ENCODE measurements around the gene CARMIL1.

CARMIL1 gene

GRCh38 chr6:25535632-25536225 is 256.6 kb downstream of the CARMIL1 start:
- no peak for FAIRE-seq

DNA sequence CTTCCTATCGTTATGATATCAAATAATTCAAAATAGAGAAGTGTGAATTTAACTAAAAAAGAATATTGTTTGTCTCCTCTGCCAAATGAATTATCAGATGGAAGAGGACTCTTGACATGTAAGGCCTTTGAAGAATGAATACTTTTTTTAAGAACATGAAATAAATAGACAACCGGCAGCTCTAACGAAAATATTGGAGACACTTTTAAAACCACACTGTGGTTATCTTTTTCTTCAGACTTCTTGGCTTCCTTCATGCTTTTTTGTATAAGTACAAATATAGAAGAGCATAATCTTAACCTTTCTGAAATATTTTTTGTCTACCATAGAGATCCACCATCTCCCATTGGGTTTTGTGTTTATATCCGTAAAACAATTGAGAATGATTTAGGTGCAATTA is 257.6 kb downstream of the CARMIL1 start:
- no peak for FAIRE-seq

DNA sequence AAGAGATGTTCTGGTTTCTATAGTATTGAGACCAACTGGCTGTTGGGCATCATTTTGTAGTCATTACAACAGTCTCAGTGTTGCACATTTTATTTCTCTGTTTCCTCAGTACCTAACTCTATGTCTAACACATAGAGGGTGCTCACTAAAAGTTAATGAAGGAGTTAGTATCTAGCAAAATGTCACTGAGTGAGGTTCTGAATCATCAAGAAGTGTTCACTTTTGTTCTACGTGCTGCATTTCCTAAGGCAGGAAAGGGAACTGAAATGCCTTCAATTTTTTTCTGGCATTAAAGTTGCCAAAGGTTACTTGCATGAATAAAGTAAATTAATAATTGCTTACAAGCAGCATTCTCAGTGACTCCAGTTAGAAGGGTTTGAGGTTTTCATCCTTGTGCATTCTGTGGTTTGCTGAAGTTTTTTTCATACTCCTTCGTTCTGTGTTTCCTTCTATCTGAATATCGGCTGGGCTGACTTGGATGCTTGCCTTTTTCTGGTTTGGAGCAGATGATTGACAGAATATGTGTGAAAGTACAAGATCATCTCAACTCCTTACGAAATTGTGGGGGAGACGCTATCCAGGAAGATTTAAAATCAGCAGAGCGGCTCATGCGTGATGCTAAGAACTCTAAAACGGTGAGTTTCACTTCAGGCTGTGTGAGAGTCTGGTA is 258.3 kb downstream of the CARMIL1 start:
- FAIRE-seq, result no peak

DNA sequence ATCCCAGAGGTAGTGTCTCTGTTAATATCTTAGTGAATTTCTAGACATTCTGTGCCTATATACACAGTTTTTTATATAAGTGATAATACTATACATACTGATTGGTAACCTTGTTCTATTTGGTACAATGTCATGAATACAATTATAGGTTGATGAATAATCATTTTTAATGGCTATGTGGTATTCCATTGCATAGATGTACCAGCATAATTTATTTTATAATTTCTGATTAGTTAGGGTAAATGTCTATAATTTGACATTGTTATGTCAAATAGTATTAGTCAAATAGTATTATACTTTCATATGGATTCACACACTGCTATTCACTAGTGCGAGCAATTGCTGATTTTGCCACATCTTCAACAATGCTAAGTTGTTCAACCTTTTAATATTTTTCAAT is 262.1 kb downstream of the CARMIL1 start:
- FAIRE-seq, result no peak

- FAIRE-seq, result no peak
Observed at GRCh38 chr6:25542984-25543910, 264.1 kb downstream of the CARMIL1 start.

DNA sequence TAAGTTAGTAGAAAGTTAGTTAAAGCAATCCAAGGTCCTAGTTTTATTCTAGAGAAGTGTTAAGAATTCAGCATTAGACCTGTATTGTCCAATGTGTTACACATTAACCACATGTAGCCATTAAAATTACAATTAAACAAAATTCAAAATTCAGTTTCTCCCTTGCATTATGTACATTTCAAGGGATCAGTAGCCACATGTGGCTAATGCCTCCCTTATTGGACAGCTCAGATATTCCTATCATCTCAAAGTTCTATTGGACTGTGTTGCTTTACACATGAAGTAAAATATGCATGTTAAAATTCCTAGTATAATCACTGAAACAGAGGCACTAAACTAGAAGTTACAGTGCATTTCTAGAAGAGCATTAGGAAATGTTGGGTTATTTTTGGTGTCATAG is 265.7 kb downstream of the CARMIL1 start:
- no peak for FAIRE-seq

DNA sequence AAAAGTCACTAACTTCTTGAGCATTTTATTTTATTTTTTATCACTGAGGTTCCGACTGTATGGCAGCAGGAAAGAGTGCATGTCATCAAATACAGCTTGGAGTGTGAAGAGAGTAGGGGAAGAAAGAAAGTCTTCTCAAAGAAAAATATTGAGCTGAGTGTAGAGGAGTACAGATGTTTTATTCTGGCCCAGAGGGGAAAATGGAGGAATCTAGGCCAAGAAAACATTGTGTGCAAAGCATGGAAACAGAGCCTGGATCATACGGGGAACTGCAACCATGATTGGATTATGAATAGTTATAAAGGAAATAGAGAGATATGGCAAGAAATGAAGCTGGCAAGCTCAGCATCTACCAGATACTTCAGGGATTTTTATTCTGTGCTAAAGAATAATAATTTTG is 268.6 kb downstream of the CARMIL1 start:
- no peak for FAIRE-seq

DNA sequence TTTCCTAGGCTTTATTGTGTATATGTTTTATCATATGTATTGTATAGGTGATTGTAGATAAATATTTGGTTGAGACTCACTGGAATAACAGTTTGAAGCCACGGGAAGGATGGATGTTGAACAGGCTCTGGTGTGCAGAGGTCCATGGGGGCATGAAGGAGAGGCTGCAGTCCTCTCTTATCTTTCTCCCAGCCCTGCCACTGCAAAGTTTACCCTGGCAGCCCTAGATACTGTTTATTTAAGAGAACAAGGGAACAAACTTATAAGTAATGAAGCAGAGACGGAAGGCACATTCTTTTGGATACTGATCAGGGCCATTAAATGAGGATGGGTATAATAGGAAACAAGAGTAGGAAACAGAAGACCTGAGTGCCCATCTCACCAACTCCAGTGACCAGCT is 269.3 kb downstream of the CARMIL1 start:
- no peak for FAIRE-seq

DNA sequence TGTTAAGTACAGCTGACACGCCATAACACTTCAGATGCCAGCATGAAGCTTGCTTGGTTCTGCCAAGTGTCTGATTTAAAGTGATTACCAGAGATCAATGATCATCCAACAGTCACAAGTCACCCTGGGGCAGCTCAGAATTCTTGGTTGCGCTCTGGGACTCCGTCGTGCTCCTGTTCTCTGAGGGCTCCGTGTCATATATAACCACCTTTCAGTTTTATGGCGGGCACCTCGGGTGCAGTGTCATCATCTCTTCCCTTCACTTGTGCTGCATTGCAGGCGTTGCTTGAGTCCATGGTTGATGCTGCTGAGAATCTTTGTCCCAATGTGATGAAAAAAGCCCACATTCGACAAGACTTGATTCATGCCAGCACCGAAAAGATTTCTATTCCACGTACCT is 271.5 kb downstream of the CARMIL1 start:
- FAIRE-seq, result no peak

DNA sequence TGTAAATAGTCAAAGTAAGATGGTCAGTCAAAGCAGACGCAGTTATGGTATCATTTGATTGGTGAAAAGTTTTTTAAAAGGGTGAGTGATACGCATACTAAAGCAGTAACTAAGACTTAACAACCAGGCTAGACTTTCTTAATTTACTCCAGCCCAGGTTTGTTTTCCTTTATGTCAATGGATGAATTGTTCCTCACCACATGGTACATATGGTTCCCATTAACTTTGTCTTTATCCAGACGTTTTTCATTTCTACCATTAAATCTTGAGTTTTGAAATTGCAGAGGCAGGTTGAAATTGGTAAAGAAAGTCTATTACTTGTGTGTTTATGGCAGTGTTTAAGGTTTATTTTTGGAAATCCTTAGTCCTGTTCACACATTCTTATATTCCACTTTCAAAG is 274.3 kb downstream of the CARMIL1 start:
- no peak for FAIRE-seq

- no peak for FAIRE-seq
Observed at GRCh38 chr6:25555188-25555587, 276.0 kb downstream of the CARMIL1 start.

DNA sequence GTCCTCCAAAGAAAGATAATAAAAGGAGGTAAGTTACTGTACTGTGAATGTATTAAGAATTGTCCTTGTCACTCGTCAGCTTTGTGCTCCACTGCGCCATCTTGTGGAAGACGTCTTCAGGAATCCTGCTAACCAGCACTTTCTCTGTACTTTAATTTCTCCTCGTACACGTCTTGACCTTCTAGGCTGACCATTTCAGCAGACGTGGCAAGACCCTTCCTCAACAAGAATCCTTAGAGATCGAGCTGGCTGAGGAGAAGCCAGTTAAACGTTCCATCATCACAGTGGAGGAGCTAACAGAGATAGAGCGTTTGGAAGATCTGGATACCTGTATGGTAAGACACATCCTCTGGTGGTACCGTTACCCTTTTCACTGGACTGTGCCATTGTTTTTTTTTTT is 277.3 kb downstream of the CARMIL1 start:
- peak; percentile 63 for FAIRE-seq

DNA sequence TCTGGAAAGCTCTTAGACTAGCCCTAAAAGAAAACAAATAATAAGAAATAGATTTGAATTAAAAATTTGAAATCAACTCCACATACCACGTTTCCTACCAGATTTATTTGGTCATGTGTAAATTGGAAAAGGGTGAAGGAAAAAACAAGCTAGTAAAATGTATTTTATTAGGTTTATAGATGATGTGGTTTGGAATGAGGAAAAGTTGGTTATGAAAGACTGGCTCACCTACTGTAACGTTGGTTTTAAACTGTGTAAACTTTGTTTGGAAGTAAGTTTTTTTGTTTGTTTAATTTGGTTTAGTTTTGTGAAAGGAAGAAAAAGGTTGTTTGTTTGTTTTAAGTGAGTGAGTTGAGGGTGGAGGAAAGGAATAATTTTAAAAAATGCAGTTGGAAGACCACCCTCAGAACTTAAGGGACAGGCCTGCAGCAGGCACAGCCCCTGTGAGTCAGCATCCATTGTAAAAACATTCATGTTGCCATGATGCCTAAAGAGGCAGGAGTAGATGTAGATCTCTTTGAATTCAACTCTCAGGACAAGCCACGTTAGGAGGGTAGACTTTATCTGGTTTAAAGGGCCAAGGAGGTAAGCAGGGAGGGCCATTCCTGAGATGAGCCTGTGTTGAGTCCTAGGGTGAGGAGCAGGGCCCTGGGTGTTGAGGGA is 279.1 kb downstream of the CARMIL1 start:
- FAIRE-seq, result no peak

- FAIRE-seq, result no peak
Observed at GRCh38 chr6:25560865-25561264, 281.7 kb downstream of the CARMIL1 start.

- no peak for FAIRE-seq
Observed at GRCh38 chr6:25564943-25565342, 285.8 kb downstream of the CARMIL1 start.

DNA sequence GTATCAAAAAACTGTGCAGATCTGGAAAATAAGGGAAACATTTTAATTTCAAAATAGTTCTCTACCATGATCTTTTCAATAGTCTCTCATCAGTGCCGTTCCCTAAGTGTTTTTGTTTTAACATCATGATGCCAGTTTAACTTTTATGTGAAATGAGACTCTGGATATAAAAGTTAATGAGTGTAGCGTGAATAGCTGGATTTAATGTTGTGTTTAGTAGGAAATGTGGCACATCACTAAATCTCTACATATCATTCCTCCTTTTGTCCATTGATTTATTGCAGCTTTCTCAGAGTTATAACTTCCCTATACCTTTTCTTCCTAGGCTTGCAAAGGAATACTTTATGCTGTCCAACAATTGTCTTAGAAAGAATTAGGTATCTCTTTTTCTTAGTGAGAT is 291.4 kb downstream of the CARMIL1 start:
- FAIRE-seq, result no peak

DNA sequence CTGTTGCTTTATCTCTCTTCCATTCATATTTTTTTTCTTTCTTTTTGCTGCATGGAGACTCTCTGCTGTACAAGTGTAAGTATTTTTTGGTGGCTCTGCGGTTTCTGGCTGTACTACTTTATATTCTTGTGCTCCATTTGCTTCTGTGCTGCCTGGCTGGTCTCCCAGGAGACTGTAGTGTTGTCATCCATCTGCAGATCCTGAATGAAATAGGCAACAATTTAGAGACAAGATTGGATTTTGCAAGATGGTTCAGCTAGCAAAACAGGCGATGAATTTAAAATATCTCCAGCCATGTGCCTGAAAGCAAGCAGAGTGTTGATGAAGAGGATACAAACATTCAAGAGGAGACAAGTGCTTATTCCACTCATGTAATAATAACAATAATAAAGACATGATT is 297.7 kb downstream of the CARMIL1 start:
- no peak for FAIRE-seq

GRCh38 chr6:25578538-25578937 is 299.4 kb downstream of the CARMIL1 start:
- FAIRE-seq, result no peak

DNA sequence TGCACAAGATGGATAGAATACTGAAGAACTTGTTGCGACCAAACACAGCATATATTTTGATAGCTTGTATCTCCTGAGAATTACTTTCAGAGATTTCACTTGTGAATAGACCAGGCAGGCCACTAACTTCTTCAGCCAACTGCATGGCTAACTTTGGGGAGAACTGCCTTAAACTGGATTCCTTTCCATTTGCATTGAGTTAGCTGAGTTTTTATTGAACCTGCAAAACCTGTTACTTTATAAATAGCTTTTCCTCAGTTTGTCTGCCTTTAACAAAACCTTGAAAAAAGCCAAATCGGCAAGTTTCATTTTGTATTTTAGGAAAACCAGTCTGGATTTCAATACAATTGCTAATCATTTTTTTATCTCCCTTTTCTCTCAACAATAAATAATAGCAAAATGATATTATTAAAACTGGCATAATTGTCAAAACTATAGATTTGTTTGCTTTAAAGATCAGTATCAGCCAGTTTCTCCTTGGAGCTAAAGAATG is 300.3 kb downstream of the CARMIL1 start:
- FAIRE-seq, result no peak

- no peak for FAIRE-seq
Observed at GRCh38 chr6:25579902-25580495, 300.8 kb downstream of the CARMIL1 start.

DNA sequence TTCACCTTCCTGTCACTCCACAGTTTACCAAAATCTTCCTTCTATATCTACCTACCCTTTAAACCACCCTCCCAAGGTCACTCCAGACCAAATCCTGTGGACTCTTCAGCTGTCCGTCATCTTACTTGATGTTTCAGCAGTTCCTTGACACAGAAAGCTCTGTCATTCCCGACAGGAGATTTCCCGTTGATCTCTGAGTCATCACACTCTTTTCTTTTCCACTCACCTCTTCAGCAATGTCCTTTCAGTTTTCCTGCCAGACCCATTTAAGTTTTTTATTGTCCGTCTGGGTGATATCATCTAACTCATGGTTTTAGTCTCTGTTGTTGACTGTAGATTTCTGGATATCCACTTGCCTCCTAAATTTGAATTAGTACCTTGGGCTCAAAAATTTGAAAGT is 302.9 kb downstream of the CARMIL1 start:
- no peak for FAIRE-seq

DNA sequence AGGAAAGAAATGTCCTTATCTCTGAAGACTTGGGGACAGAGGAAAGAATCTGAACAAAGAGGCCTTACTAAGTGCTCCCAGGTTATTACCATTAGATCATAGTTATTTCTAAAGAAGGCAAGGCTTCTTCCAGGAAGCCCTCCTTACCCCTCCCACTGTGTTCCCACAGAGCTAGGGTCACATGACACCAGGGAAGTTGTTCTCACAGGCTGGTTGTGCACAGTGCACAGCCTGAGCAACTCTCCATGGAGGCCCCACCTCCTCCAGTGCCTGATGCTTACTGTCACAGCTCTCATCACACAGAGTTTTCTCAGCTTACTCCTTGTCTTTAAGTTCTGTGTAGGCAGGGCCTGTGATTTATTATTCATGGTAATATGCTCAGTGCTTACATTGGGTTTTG is 303.9 kb downstream of the CARMIL1 start:
- FAIRE-seq, result no peak

GRCh38 chr6:25583906-25584305 is 304.7 kb downstream of the CARMIL1 start:
- FAIRE-seq, result no peak

Measured in TTC549 (cell line).